Natural killer cell (primary cell): ENCODE data around the gene TMEM45A. TPM values are rescaled to one million over a fixed set of nuclear protein-coding genes. Genes with fewer than 3 reads are reported as not detected.

Experiments used
- ATAC-seq, 3 donors: fragments of 150-1000 bp in 2 of 3; fragments of 200-7000 bp in 1 of 3; cut with Tn5 transposase; 1 replicate in 1 of 3; 2 replicates in 2 of 3; pipeline ENCODE4 v1.10.0; 2021; ENCODE audit warnings: mild to moderate bottlenecking in 2 of 3, moderate library complexity in 2 of 3
- DNase-seq, 2 donors: peaks; one replicate each; pipeline versions ENCODE4 v3.0.0 to v3.0.0-alpha.2; 2013 to 2021; ENCODE audit warnings: mixed read lengths in 1 of 2
- H3K27ac ChIP-seq: one replicate; pipeline ENCODE4 v1.5.1; 2013; ENCODE audit warnings: mild to moderate bottlenecking, low read length
- H3K27me3 ChIP-seq: one replicate; pipeline ENCODE4 v1.6.1; 2013; ENCODE audit warnings: low read length; ENCODE audit not compliant: control insufficient read depth, insufficient read depth
- H3K36me3 ChIP-seq: one replicate; pipeline ENCODE4 v1.6.1; 2013; ENCODE audit warnings: low read length; ENCODE audit not compliant: control insufficient read depth, insufficient read depth
- H3K4me1 ChIP-seq: one replicate; pipeline ENCODE4 v1.6.1; 2013; ENCODE audit warnings: low read length; ENCODE audit not compliant: control insufficient read depth, insufficient read depth
- H3K4me3 ChIP-seq: one replicate; pipeline ENCODE4 v1.5.1; 2013; ENCODE audit warnings: low read length
- H3K9me3 ChIP-seq: one replicate; pipeline ENCODE4 v1.6.1; 2013; ENCODE audit warnings: low read length; ENCODE audit not compliant: control insufficient read depth, insufficient read depth
- H3K27ac Mint-ChIP-seq, 2 donors: one replicate each; pipeline ENCODE4 v1.8.0; 2022; ENCODE audit warnings: mild to moderate bottlenecking in 2 of 2, mixed read lengths in 2 of 2, moderate library complexity in 1 of 2
- H3K27me3 Mint-ChIP-seq, 2 donors: one replicate each; pipeline ENCODE4 v1.8.0; 2022; ENCODE audit warnings: low read depth in 2 of 2, mixed read lengths in 2 of 2
- H3K36me3 Mint-ChIP-seq: one replicate; pipeline ENCODE4 v1.8.0; 2022; ENCODE audit warnings: mixed read lengths
- H3K4me1 Mint-ChIP-seq, 2 donors: one replicate each; pipeline ENCODE4 v1.8.0; 2022; ENCODE audit warnings: mixed read lengths in 2 of 2
- H3K4me3 Mint-ChIP-seq: one replicate; pipeline ENCODE4 v1.8.0; 2022; ENCODE audit warnings: mild to moderate bottlenecking, moderate library complexity, mixed read lengths
- H3K9me3 Mint-ChIP-seq, 2 donors: one replicate each; pipeline ENCODE4 v1.8.0; 2022; ENCODE audit warnings: mixed read lengths in 2 of 2
- CTCF ChIP-seq: fragments of 200-600 bp; IDR thresholded peaks from one replicate; pipeline ENCODE4 v1.8.0; 2022; ENCODE audit warnings: antibody characterized with exemption
- WGBS: methylation state at CpG from one replicate; pipeline ENCODE4 v1.1.7; 2013; ENCODE audit warnings: missing lambda C conversion rate; ENCODE audit not compliant: insufficient coverage; 5-methylcytosine and 5-hydroxymethylcytosine counted together
- intact Hi-C: fragments of 100-400 bp; cut with micrococcal nuclease; formaldehyde crosslinking; loops from one replicate; pipeline ENCODE4 v1.14.2; 2022
- total RNA-seq, 4 donors: library from RNA; stranded (reverse); fragments of 120-200 nt in 1 of 4; gene quantifications; one replicate each; pipeline versions ENCODE4 v1.2.3 to v1.2.4, GENCODE V29; 2013 to 2022

The TMEM45A gene
- total RNA-seq, 3 donors from 2014 or later (not counting 1 experiment from before 2014, with no cell fraction given), result 0.23 to 0.49 (median 0.25) TPM

DNA sequence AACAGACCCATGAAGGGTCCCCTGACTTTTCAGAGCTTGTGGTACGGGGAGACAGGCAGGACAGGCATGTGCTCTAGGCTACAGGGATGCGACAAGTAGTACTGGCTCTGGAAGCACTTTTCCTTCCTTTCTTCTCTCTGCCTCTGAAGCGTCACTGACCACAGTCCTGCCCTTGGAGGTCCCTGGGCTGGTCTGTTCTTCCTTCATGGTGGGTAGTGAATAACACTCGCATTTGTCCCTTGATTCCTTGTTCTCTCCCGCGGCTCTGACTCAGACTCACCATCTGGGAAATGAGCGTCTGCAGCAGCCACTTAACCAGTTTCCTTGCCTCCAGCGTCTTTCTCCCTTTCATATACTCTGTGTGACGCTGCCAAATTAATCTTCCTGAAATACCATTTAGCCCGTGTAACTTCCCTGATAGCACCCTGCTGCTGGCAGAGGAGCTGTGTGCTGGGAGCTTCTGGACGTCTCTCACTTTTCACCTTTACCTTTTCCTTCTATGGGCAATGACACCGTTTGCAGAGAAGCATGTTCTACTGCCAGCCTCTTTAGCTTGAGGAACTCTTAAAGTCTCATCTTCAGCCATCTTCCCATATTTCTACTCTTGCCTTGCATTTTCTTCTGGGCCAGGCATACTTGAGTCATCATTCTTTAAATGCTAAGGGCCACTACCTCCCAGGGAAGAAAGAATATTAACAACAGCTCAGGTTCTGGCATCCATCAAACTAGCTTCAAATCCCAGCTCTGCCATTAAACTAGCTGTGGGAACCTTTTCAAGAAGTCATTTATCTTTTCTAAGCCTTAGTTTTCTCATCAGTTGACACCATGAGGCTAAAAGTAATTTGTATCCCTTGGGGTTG is 33.6 kb downstream of the TMEM45A start:
- no peaks in the 10 kb centered on the region for H3K36me3 Mint-ChIP-seq
- H3K36me3 ChIP-seq, result no peaks in the 10 kb centered on the region
- intact Hi-C loops, result no loop called here
- no peaks in the 10 kb centered on the region for H3K9me3 ChIP-seq
- no peak overlapping the region for H3K27ac Mint-ChIP-seq
- no peak overlapping the region for H3K27ac ChIP-seq
- no peak overlapping the region for H3K4me3 Mint-ChIP-seq
- no peak for TF ChIP-seq CTCF
- H3K4me1 ChIP-seq, result no peaks in the 10 kb centered on the region
- no peaks in the 10 kb centered on the region for H3K27me3 ChIP-seq
- WGBS, result 82% methylated on average over 12 of the region's 12 CpGs
- H3K4me3 ChIP-seq, result no peak overlapping the region
- no peak for ATAC-seq
- peaks cover 8 to 22% of the 10 kb centered on the region in 2 donors for H3K27me3 Mint-ChIP-seq
- H3K4me1 Mint-ChIP-seq, result no peaks in the 10 kb centered on the region
- DNase-seq, result no peak
- H3K9me3 Mint-ChIP-seq, result no peaks in the 10 kb centered on the region

DNA sequence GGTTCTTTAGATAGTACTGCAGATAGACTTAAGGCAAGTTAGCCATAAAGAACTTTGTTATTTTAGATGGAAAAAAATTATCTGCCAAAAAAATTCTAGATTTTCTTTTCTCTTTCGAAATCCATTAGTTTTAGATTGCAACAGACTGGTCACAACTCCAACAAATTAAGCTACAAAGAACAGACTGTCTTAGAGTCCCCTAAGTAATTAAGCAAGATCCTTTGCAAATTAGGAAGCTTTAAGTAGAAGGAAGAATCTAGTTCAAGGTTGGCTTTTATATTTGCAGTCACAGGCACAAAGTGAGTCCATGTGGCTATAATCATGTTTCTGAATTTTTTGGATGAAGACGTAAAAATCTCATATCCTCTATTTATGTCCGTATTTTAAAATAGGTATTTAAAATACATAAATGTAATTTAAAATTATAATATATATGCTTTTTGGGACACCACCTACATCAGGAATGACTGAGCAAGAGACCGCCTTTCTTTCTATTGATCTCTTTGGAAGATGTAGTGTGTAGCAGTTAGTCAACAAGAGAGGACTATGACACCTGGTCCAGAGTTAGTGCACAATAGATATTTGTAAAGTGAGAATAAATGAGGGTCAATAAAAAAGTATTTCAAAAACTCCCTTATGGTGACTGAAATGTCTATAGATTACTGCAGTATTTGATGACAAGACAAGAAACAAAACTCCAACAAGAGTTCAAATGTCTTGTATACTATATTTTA is 34.4 kb downstream of the TMEM45A start:
- no peaks in the 10 kb centered on the region for H3K9me3 Mint-ChIP-seq
- intact Hi-C loops, result no loop called here
- Histone ChIP-seq H3K27ac (no peak overlapping the region), H3K9me3 (no peaks in the 10 kb centered on the region), H3K27me3 (no peaks in the 10 kb centered on the region), H3K4me3 (no peak overlapping the region), H3K4me1 (no peaks in the 10 kb centered on the region), H3K36me3 (no peaks in the 10 kb centered on the region)
- ATAC-seq, result no peak
- no peak for TF ChIP-seq CTCF
- H3K27me3 Mint-ChIP-seq, result peaks cover 8 to 22% of the 10 kb centered on the region in 2 donors
- no peaks in the 10 kb centered on the region for H3K36me3 Mint-ChIP-seq
- no peak overlapping the region for H3K27ac Mint-ChIP-seq
- no peak for DNase-seq
- WGBS, result 100% methylated on average over 1 of the region's 4 CpGs
- H3K4me1 Mint-ChIP-seq, result no peaks in the 10 kb centered on the region
- no peak overlapping the region for H3K4me3 Mint-ChIP-seq

- WGBS, result no CpG with 5 or more reads among the region's 1 CpG
- no peaks in the 10 kb centered on the region for H3K36me3 ChIP-seq
- no peaks in the 10 kb centered on the region for H3K36me3 Mint-ChIP-seq
- no peaks in the 10 kb centered on the region for H3K9me3 Mint-ChIP-seq
- H3K27ac Mint-ChIP-seq, result no peak overlapping the region
- H3K27ac ChIP-seq, result no peak overlapping the region
- H3K4me1 ChIP-seq, result no peaks in the 10 kb centered on the region
- no peak for ATAC-seq
- no peak for DNase-seq
- intact Hi-C loops, result no loop called here
- H3K27me3 Mint-ChIP-seq, result peaks cover 8 to 22% of the 10 kb centered on the region in 2 donors
- TF ChIP-seq CTCF, result no peak
- no peak overlapping the region for H3K4me3 ChIP-seq
- no peaks in the 10 kb centered on the region for H3K4me1 Mint-ChIP-seq
- no peaks in the 10 kb centered on the region for H3K27me3 ChIP-seq
- H3K9me3 ChIP-seq, result no peaks in the 10 kb centered on the region
- H3K4me3 Mint-ChIP-seq, result no peak overlapping the region
These were observed 34.9 kb downstream of the TMEM45A start for GRCh38 chr3:100527347-100527735.
